Measurements from ENCODE around the gene SLIT3.
A peak's percentile ranks its signal among the peaks of the same experiment; 100 is the strongest.

SLIT3 gene

GRCh38 chr5:168822745-168823281, 478.1 kb downstream of the SLIT3 start:
- no peak overlapping the region for H3K27ac Mint-ChIP-seq
- H3K36me3 Mint-ChIP-seq (ENCODE audit: low read depth): peaks cover 15% of the 10 kb centered on the region
- no peaks in the 10 kb centered on the region for H3K9me3 Mint-ChIP-seq
- no peak overlapping the region for H3K4me3 Mint-ChIP-seq
- peaks cover 18% of the 10 kb centered on the region for H3K27me3 Mint-ChIP-seq (ENCODE audit: low read depth)
- TF ChIP-seq CTCF (IDR thresholded peaks at IDR 0.05; ENCODE audit: unreplicated experiment in 3 of 3): no peak
- H3K4me1 Mint-ChIP-seq: peaks cover 4% of the 10 kb centered on the region

- H3K27me3 Mint-ChIP-seq (ENCODE audit: low read depth): peaks cover 18% of the 10 kb centered on the region
- TF ChIP-seq CTCF (IDR thresholded peaks at IDR 0.05; ENCODE audit: unreplicated experiment in 3 of 3): no peak
- H3K9me3 Mint-ChIP-seq: no peaks in the 10 kb centered on the region
- H3K27ac Mint-ChIP-seq: no peak overlapping the region
- peaks cover 4% of the 10 kb centered on the region for H3K4me1 Mint-ChIP-seq
- peaks cover 15% of the 10 kb centered on the region for H3K36me3 Mint-ChIP-seq (ENCODE audit: low read depth)
- no peak overlapping the region for H3K4me3 Mint-ChIP-seq
Observed at GRCh38 chr5:168822248-168822744, 478.6 kb downstream of the SLIT3 start.

GRCh38 chr5:168820874-168821273, 480.1 kb downstream of the SLIT3 start:
- Mint-ChIP-seq H3K36me3 (ENCODE audit: low read depth) (peaks cover 23% of the 10 kb centered on the region), H3K4me3 (no peak overlapping the region), H3K4me1 (peaks cover 4% of the 10 kb centered on the region), H3K9me3 (no peaks in the 10 kb centered on the region), H3K27me3 (ENCODE audit: low read depth) (peaks cover 22% of the 10 kb centered on the region), H3K27ac (peak overlapping the region in 1 of 3 experiments; percentile 17)
- TF ChIP-seq CTCF (IDR thresholded peaks at IDR 0.05; ENCODE audit: unreplicated experiment in 3 of 3): no peak

- H3K4me3 Mint-ChIP-seq: no peak overlapping the region
- H3K36me3 Mint-ChIP-seq (ENCODE audit: low read depth): peaks cover 37% of the 10 kb centered on the region
- no peaks in the 10 kb centered on the region for H3K9me3 Mint-ChIP-seq
- H3K27me3 Mint-ChIP-seq (ENCODE audit: low read depth): peaks cover 22% of the 10 kb centered on the region
- TF ChIP-seq CTCF (IDR thresholded peaks at IDR 0.05; ENCODE audit: unreplicated experiment in 3 of 3): no peak
- peaks cover 4% of the 10 kb centered on the region for H3K4me1 Mint-ChIP-seq
- peak overlapping the region; percentile 69 to 80 (median 74) for H3K27ac Mint-ChIP-seq
Observed at GRCh38 chr5:168819004-168819621, 481.8 kb downstream of the SLIT3 start.

- no peak for TF ChIP-seq CTCF (IDR thresholded peaks at IDR 0.05; ENCODE audit: unreplicated experiment in 3 of 3)
- peaks cover 37% of the 10 kb centered on the region for H3K36me3 Mint-ChIP-seq (ENCODE audit: low read depth)
- H3K27me3 Mint-ChIP-seq (ENCODE audit: low read depth): peaks cover 22% of the 10 kb centered on the region
- peaks cover 4% of the 10 kb centered on the region for H3K4me1 Mint-ChIP-seq
- peak overlapping the region in 1 of 3 experiments; percentile 80 for H3K27ac Mint-ChIP-seq
- H3K4me3 Mint-ChIP-seq: no peak overlapping the region
- no peaks in the 10 kb centered on the region for H3K9me3 Mint-ChIP-seq
Observed at GRCh38 chr5:168818558-168818957, 482.4 kb downstream of the SLIT3 start.

- Mint-ChIP-seq H3K4me1 (peaks cover 4% of the 10 kb centered on the region), H3K27me3 (ENCODE audit: low read depth) (peaks cover 15% of the 10 kb centered on the region), H3K36me3 (ENCODE audit: low read depth) (peaks cover 29% of the 10 kb centered on the region), H3K9me3 (no peaks in the 10 kb centered on the region), H3K27ac (no peak overlapping the region), H3K4me3 (no peak overlapping the region)
- TF ChIP-seq CTCF (IDR thresholded peaks at IDR 0.05; ENCODE audit: unreplicated experiment in 3 of 3): no peak
Observed at GRCh38 chr5:168817591-168817990, 483.3 kb downstream of the SLIT3 start.

Measured in nephron (organoid).